Measurements from ENCODE around the gene WBP1. TPM values are rescaled to one million over a fixed set of nuclear protein-coding genes. Genes with fewer than 3 reads are reported as not detected.

WBP1 gene
- total RNA-seq, 1 experiment from 2014 or later, result 64.4 TPM

GRCh38 chr2:74414441-74414840 lies 43.8 kb upstream of the WBP1 start:
- no peaks in the 10 kb centered on the region for H3K9me3 ChIP-seq (ENCODE audit: low read length)
- DNase-seq (no peak), ATAC-seq (no peak)
- H3K4me1 ChIP-seq (ENCODE audit: insufficient read depth, low read length), result no peaks in the 10 kb centered on the region
- no peak overlapping the region for H3K4me3 ChIP-seq (ENCODE audit: low read length)
- ChIA-PET CTCF (no interaction called here), POLR2A (ENCODE audit: unreplicated experiment) (no interaction called here)
- no peaks in the 10 kb centered on the region for H3K9me2 ChIP-seq (replicated peaks; ENCODE audit: low read length)
- H3K4me2 ChIP-seq (ENCODE audit: low read length), result no peak overlapping the region
- no peak for TF ChIP-seq EZH2 (IDR thresholded peaks at IDR 0.05; ENCODE audit: low read length, unreplicated experiment)
- TF ChIP-seq CTCF (conservative IDR thresholded peaks at IDR 0.05; ENCODE audit: low read depth, low read length), result no peak
- no peak for TF ChIP-seq EZH2phosphoT487 (IDR thresholded peaks at IDR 0.05; ENCODE audit: borderline replicate concordance, low read length)
- H3K27ac ChIP-seq (ENCODE audit: low read length), result no peak overlapping the region
- H3K27me3 ChIP-seq (ENCODE audit: low read length), result no peaks in the 10 kb centered on the region
- H4K20me1 ChIP-seq (ENCODE audit: low read length), result no peaks in the 10 kb centered on the region
- H3K36me3 ChIP-seq (ENCODE audit: low read depth, low read length), result no peaks in the 10 kb centered on the region
- no TSS peak for BruUV-seq (replicated peaks)
- H2AFZ ChIP-seq (ENCODE audit: low read length), result no peak overlapping the region
- H3K9ac ChIP-seq (ENCODE audit: low read length), result no peak overlapping the region
- H3K79me2 ChIP-seq (ENCODE audit: low read length), result no peaks in the 10 kb centered on the region
- no peaks in the 10 kb centered on the region for H3F3A ChIP-seq (ENCODE audit: low read length, unreplicated experiment)
- intact Hi-C loops (cut with micrococcal nuclease), result no loop called here

GRCh38 chr2:74414881-74415761 lies 43.1 kb upstream of the WBP1 start:
- Histone ChIP-seq H3K36me3 (ENCODE audit: low read depth, low read length) (no peaks in the 10 kb centered on the region), H3K4me2 (ENCODE audit: low read length) (no peak overlapping the region), H3K27ac (ENCODE audit: low read length) (no peak overlapping the region), H3K79me2 (ENCODE audit: low read length) (no peaks in the 10 kb centered on the region), H3F3A (ENCODE audit: low read length, unreplicated experiment) (no peaks in the 10 kb centered on the region), H3K9me2 (replicated peaks; ENCODE audit: low read length) (no peaks in the 10 kb centered on the region), H3K9ac (ENCODE audit: low read length) (no peak overlapping the region), H3K4me1 (ENCODE audit: insufficient read depth, low read length) (no peaks in the 10 kb centered on the region), H3K27me3 (ENCODE audit: low read length) (no peaks in the 10 kb centered on the region), H3K9me3 (ENCODE audit: low read length) (no peaks in the 10 kb centered on the region), H4K20me1 (ENCODE audit: low read length) (no peaks in the 10 kb centered on the region), H3K4me3 (ENCODE audit: low read length) (no peak overlapping the region), H2AFZ (ENCODE audit: low read length) (no peak overlapping the region)
- POLR2A ChIA-PET (ENCODE audit: unreplicated experiment), result no interaction called here
- no TSS peak for BruUV-seq (replicated peaks)
- ATAC-seq, result no peak
- CTCF ChIA-PET, result no interaction called here
- intact Hi-C loops (cut with micrococcal nuclease), result no loop called here
- TF ChIP-seq EZH2phosphoT487 (IDR thresholded peaks at IDR 0.05; ENCODE audit: borderline replicate concordance, low read length), result no peak
- no peak for TF ChIP-seq CTCF (conservative IDR thresholded peaks at IDR 0.05; ENCODE audit: low read depth, low read length)
- TF ChIP-seq EZH2 (IDR thresholded peaks at IDR 0.05; ENCODE audit: low read length, unreplicated experiment), result no peak
- DNase-seq, result no peak

- H3F3A ChIP-seq (ENCODE audit: low read length, unreplicated experiment), result no peaks in the 10 kb centered on the region
- no peaks in the 10 kb centered on the region for H3K27me3 ChIP-seq (ENCODE audit: low read length)
- TF ChIP-seq EZH2phosphoT487 (IDR thresholded peaks at IDR 0.05; ENCODE audit: borderline replicate concordance, low read length) (no peak), EZH2 (IDR thresholded peaks at IDR 0.05; ENCODE audit: low read length, unreplicated experiment) (no peak), CTCF (conservative IDR thresholded peaks at IDR 0.05; ENCODE audit: low read depth, low read length) (no peak)
- intact Hi-C loops (cut with micrococcal nuclease), result no loop called here
- no peaks in the 10 kb centered on the region for H3K79me2 ChIP-seq (ENCODE audit: low read length)
- no peaks in the 10 kb centered on the region for H3K9me2 ChIP-seq (replicated peaks; ENCODE audit: low read length)
- H3K27ac ChIP-seq (ENCODE audit: low read length), result no peak overlapping the region
- H3K4me1 ChIP-seq (ENCODE audit: insufficient read depth, low read length), result peaks cover 3% of the 10 kb centered on the region; the same call in 1 of the 2 replicates
- ATAC-seq (no peak), DNase-seq (no peak)
- no peak overlapping the region for H3K4me2 ChIP-seq (ENCODE audit: low read length)
- no peak overlapping the region for H3K9ac ChIP-seq (ENCODE audit: low read length)
- H3K36me3 ChIP-seq (ENCODE audit: low read depth, low read length), result no peaks in the 10 kb centered on the region
- CTCF ChIA-PET, result no interaction called here
- H3K9me3 ChIP-seq (ENCODE audit: low read length), result no peaks in the 10 kb centered on the region
- H4K20me1 ChIP-seq (ENCODE audit: low read length), result no peaks in the 10 kb centered on the region
- no peak overlapping the region for H2AFZ ChIP-seq (ENCODE audit: low read length)
- no peak overlapping the region for H3K4me3 ChIP-seq (ENCODE audit: low read length)
- no TSS peak for BruUV-seq (replicated peaks)
- POLR2A ChIA-PET (ENCODE audit: unreplicated experiment), result no interaction called here
Observed at GRCh38 chr2:74415762-74416395, 42.4 kb upstream of the WBP1 start.

Data from PC-3 (cell line).